WTC11 (cell line): ENCODE results near the gene PCDHA3.

Experiments
- FOXJ3 ChIP-seq: sonication (generic); formaldehyde crosslinking; IDR thresholded peaks from 2 replicates; pipeline ENCODE4 v1.9.0; 2021; ENCODE audit warnings: missing genetic modification reagents, mild to moderate bottlenecking, borderline replicate concordance
- SMAD3 ChIP-seq: sonication (generic); formaldehyde crosslinking; IDR thresholded peaks from 2 replicates; pipeline ENCODE4 v1.8.0; 2022; ENCODE audit warnings: missing genetic modification reagents, mild to moderate bottlenecking, borderline replicate concordance
- USF2 ChIP-seq: sonication (generic); formaldehyde crosslinking; IDR thresholded peaks from 2 replicates; pipeline ENCODE4 v1.8.1; 2023; ENCODE audit warnings: mild to moderate bottlenecking, missing genetic modification reagents, moderate library complexity
- TF ChIP-seq, protein P1 (sequence below): fragments of 200-600 bp; IDR thresholded peaks from 2 replicates; pipeline ENCODE4 v1.8.0; 2022; ENCODE audit warnings: antibody characterized with exemption
- TF ChIP-seq, protein P2 (sequence below): sonication (generic); formaldehyde crosslinking; IDR thresholded peaks from 2 replicates; pipeline ENCODE4 v1.8.1; 2022; ENCODE audit warnings: mild to moderate bottlenecking, moderate library complexity, missing genetic modification reagents
- TF ChIP-seq, protein P3 (sequence below): sonication (generic); formaldehyde crosslinking; IDR thresholded peaks from 2 replicates; pipeline ENCODE4 v1.8.1; 2023; ENCODE audit warnings: mild to moderate bottlenecking, moderate library complexity, missing genetic modification reagents

- TF ChIP-seq USF2 (CRISPR knock-in tag) (no peak), FOXJ3 (no peak), SMAD3 (no peak)
- TF ChIP-seq, protein P1, sequence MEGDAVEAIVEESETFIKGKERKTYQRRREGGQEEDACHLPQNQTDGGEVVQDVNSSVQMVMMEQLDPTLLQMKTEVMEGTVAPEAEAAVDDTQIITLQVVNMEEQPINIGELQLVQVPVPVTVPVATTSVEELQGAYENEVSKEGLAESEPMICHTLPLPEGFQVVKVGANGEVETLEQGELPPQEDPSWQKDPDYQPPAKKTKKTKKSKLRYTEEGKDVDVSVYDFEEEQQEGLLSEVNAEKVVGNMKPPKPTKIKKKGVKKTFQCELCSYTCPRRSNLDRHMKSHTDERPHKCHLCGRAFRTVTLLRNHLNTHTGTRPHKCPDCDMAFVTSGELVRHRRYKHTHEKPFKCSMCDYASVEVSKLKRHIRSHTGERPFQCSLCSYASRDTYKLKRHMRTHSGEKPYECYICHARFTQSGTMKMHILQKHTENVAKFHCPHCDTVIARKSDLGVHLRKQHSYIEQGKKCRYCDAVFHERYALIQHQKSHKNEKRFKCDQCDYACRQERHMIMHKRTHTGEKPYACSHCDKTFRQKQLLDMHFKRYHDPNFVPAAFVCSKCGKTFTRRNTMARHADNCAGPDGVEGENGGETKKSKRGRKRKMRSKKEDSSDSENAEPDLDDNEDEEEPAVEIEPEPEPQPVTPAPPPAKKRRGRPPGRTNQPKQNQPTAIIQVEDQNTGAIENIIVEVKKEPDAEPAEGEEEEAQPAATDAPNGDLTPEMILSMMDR: no peak
- TF ChIP-seq, protein P2, sequence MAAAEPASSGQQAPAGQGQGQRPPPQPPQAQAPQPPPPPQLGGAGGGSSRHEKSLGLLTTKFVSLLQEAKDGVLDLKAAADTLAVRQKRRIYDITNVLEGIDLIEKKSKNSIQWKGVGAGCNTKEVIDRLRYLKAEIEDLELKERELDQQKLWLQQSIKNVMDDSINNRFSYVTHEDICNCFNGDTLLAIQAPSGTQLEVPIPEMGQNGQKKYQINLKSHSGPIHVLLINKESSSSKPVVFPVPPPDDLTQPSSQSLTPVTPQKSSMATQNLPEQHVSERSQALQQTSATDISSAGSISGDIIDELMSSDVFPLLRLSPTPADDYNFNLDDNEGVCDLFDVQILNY (CRISPR knock-in tag): no peak
- TF ChIP-seq, protein P3, sequence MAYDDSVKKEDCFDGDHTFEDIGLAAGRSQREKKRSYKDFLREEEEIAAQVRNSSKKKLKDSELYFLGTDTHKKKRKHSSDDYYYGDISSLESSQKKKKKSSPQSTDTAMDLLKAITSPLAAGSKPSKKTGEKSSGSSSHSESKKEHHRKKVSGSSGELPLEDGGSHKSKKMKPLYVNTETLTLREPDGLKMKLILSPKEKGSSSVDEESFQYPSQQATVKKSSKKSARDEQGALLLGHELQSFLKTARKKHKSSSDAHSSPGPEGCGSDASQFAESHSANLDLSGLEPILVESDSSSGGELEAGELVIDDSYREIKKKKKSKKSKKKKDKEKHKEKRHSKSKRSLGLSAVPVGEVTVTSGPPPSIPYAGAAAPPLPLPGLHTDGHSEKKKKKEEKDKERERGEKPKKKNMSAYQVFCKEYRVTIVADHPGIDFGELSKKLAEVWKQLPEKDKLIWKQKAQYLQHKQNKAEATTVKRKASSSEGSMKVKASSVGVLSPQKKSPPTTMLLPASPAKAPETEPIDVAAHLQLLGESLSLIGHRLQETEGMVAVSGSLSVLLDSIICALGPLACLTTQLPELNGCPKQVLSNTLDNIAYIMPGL (CRISPR knock-in tag): no peak
Observed at GRCh38 chr5:140796718-140797095, 4.2 kb upstream of the PCDHA3 start.
